ENCODE results near the gene PGAM1. TPM values are rescaled to one million over a fixed set of nuclear protein-coding genes. Genes with fewer than 3 reads are reported as not detected.
A peak's percentile ranks its signal among the peaks of the same experiment; 100 is the strongest.

Gene PGAM1
- total and polyA plus RNA-seq, 9 of the 15 experiments (the other 6 are each of a cell fraction or from before 2014, with no cell fraction given) = 40.3 to 559 (median 269) TPM

DNA sequence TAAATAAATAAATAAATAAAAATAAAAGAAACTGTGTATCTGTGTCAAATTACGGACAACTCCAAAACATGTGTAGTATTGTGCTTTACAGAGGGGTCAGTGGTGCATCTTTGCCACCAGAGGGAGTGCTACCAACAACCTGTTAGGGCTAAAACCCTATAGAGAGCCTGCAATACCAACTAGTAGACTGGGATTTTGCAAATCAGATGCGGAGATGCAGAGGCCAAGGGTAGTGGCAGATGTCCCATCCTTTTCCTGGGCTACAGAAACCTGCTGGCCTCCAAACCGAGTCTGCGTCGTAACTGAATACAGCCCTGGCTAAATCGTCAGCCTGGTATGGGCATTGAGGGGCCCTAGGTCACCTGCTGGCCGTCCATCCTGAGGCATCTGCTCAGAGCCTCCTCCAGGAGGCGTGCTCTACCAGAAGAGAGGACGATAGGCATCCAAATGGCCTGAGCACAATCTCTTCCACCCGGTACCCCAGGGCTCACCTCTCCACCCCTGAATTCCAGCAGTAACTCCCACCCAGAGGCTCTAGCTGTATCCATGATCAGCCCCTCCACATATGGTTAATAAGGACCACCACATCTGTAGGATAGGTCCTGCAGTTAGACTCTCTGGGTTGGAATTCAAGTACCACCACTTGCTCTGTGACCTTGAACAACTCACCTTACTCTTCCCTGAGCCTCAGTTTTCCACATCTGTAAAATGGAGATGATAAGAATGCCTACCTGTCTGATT is 18.6 kb upstream of the PGAM1 start (continued):
- TF ChIP-seq, protein P1, sequence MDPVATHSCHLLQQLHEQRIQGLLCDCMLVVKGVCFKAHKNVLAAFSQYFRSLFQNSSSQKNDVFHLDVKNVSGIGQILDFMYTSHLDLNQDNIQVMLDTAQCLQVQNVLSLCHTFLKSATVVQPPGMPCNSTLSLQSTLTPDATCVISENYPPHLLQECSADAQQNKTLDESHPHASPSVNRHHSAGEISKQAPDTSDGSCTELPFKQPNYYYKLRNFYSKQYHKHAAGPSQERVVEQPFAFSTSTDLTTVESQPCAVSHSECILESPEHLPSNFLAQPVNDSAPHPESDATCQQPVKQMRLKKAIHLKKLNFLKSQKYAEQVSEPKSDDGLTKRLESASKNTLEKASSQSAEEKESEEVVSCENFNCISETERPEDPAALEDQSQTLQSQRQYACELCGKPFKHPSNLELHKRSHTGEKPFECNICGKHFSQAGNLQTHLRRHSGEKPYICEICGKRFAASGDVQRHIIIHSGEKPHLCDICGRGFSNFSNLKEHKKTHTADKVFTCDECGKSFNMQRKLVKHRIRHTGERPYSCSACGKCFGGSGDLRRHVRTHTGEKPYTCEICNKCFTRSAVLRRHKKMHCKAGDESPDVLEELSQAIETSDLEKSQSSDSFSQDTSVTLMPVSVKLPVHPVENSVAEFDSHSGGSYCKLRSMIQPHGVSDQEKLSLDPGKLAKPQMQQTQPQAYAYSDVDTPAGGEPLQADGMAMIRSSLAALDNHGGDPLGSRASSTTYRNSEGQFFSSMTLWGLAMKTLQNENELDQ (CRISPR knock-in tag; IDR thresholded peaks at IDR 0.05; ENCODE audit: borderline replicate concordance) = no peak
- peak; percentile 56; the same call in 1 of the 2 replicates for TF ChIP-seq ATF7 (IDR thresholded peaks at IDR 0.05)
- peak; percentile 47 for TF ChIP-seq SOX6 (IDR thresholded peaks at IDR 0.05)
- TF ChIP-seq NFATC3 (IDR thresholded peaks at IDR 0.05) = no peak
- TF ChIP-seq HMG20A (CRISPR knock-in tag; conservative IDR thresholded peaks at IDR 0.05) = no peak
- TF ChIP-seq, protein P2, sequence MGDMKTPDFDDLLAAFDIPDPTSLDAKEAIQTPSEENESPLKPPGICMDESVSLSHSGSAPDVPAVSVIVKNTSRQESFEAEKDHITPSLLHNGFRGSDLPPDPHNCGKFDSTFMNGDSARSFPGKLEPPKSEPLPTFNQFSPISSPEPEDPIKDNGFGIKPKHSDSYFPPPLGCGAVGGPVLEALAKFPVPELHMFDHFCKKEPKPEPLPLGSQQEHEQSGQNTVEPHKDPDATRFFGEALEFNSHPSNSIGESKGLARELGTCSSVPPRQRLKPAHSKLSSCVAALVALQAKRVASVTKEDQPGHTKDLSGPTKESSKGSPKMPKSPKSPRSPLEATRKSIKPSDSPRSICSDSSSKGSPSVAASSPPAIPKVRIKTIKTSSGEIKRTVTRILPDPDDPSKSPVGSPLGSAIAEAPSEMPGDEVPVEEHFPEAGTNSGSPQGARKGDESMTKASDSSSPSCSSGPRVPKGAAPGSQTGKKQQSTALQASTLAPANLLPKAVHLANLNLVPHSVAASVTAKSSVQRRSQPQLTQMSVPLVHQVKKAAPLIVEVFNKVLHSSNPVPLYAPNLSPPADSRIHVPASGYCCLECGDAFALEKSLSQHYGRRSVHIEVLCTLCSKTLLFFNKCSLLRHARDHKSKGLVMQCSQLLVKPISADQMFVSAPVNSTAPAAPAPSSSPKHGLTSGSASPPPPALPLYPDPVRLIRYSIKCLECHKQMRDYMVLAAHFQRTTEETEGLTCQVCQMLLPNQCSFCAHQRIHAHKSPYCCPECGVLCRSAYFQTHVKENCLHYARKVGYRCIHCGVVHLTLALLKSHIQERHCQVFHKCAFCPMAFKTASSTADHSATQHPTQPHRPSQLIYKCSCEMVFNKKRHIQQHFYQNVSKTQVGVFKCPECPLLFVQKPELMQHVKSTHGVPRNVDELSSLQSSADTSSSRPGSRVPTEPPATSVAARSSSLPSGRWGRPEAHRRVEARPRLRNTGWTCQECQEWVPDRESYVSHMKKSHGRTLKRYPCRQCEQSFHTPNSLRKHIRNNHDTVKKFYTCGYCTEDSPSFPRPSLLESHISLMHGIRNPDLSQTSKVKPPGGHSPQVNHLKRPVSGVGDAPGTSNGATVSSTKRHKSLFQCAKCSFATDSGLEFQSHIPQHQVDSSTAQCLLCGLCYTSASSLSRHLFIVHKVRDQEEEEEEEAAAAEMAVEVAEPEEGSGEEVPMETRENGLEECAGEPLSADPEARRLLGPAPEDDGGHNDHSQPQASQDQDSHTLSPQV (IDR thresholded peaks at IDR 0.05) = peak; percentile 44; the same call in 1 of the 2 replicates
- TF ChIP-seq GTF2A2 (tag; IDR thresholded peaks at IDR 0.05) = no peak

Data from K562 (cell line).